Activated naive CD4-positive, alpha-beta T cell treated with anti-CD3 and anti-CD28 coated beads, Interleukin-2, amount 50 U/mL, for 72 hours (primary cell): ENCODE measurements around the gene INPP5D. TPM values are rescaled to one million over a fixed set of nuclear protein-coding genes. Genes with fewer than 3 reads are reported as not detected.
"Not testable (repeated sequence)": the region's sequence is repeated elsewhere in the genome, so short reads cannot be mapped to it uniquely, and the experiment has no call there.

ENCODE experiments used
- ATAC-seq, 2 donors: fragments of 150-1000 bp; cut with Tn5 transposase; 2 replicates each; pipeline ENCODE4 v1.10.0; 2021; ENCODE audit warnings: mild to moderate bottlenecking in 2 of 2, moderate library complexity in 2 of 2
- DNase-seq, 2 donors: peaks; one replicate each; pipeline ENCODE4 v3.0.0; 2021 to 2022; ENCODE audit warnings: low spot score in 2 of 2
- H3K27ac Mint-ChIP-seq, 2 donors: one replicate each; pipeline ENCODE4 v1.8.0; 2022; ENCODE audit warnings: mild to moderate bottlenecking in 2 of 2, mixed read lengths in 2 of 2
- H3K36me3 Mint-ChIP-seq, 2 donors: one replicate each; pipeline ENCODE4 v1.8.0; 2022; ENCODE audit warnings: mixed read lengths in 2 of 2
- H3K9me3 Mint-ChIP-seq, 2 donors: one replicate each; pipeline ENCODE4 v1.8.0; 2022; ENCODE audit warnings: mixed read lengths in 2 of 2
- total RNA-seq, 2 donors: library from RNA; stranded (reverse); gene quantifications; one replicate each; pipeline ENCODE4 v1.2.3, GENCODE V29; 2022

The INPP5D gene
- total RNA-seq, 2 donors from 2014 or later = 70.7 to 71.1 TPM

DNA sequence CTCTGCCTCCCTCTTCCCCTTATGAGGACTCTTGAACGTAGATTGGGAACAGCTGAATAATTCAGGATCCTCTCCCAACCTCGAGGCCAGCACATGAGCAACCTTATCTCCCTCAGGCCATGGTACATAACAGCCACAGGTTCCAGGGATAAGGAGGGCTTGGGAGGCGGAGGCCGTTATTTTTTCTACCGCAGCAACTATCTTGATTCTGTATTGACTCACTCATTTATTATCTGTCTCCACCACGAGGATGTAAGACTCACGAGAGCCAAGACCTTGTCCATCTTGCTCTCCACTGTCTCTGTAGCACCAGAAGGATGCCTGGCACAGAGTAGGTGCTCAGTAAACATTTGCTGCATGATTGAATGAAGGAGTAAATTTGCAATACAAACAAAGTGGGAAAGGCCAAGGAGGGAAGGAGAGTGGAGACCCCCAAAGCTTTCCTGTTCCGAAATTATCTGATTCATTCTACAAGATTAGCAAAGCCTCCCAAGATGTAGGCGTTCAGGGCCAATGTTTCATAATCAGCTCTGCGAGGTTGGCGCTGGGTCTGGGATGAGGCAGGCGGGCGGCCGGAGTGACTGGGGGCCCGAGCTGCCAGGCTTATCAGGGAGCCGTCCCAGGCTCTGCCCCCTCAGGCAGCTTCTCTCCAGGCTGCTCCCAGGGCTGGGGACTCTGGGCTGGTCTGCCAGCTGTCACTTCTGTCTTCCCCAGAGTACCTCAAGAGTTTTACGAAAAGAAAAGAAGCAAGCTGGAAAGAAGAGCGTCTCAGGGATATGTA, 31.6 kb downstream of the INPP5D start:
- peak overlapping the region in 1 of 2 donors; percentile 48 for H3K27ac Mint-ChIP-seq
- peaks cover 5 to 44% of the 10 kb centered on the region in 2 donors for H3K36me3 Mint-ChIP-seq
- ATAC-seq (no peak), DNase-seq (peak in 1 of 2 donors; percentile 31)
- H3K9me3 Mint-ChIP-seq = no peaks in the 10 kb centered on the region

DNA sequence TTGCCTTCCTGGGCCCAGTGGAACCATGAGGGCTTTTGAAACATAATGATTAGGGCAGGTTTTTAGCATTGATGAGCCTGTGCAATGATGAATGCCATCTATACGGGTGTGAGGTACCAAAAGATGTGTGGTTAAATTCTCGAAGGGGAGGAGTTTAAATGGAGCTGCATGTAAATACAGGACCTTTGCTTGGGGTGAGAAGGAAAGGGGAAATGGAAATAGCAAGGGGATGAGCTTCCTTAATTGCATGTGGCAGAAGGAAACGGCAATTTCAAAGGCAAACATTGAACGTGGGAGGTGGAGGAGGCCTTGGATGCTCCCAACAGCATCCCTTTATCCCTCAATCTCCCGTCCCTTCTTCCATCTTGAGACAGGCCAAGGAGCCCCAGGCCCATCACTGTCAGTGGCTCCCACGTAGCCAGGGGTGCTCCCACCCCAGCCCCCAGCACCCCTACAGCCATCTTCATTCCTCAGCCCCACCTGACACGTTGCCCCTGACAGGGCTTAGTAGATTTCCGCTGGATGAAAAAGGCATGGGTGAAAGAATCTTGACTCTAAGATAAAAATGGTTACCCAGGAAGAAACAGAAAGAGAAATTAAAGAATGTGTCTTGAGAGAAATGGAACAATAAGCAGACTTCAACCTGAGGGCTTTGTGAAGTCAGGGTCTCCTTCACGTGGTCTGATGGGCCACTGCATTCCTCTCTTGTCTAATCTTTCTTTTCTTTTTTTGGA, 32.5 kb downstream of the INPP5D start:
- no peaks in the 10 kb centered on the region for H3K9me3 Mint-ChIP-seq
- no peak for DNase-seq
- no peak for ATAC-seq
- peaks cover 5 to 39% of the 10 kb centered on the region in 2 donors for H3K36me3 Mint-ChIP-seq
- H3K27ac Mint-ChIP-seq = peak overlapping the region; percentile 47 to 48

DNA sequence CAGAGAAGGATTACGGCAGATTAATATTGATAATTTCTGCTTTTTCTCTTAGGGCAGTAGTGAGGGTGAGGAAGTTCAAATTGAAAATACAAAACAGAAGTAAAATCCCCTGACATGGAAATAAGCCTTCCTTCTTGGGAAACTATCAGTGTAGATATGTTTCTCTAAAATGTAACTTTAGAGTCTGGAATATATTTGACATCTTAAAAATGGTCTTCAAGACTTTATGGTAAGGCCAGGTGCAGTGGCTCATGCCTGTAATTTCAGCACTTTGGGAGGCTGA, 33.0 kb downstream of the INPP5D start:
- Mint-ChIP-seq H3K36me3 (peaks cover 6 to 36% of the 10 kb centered on the region in 2 donors), H3K9me3 (no peaks in the 10 kb centered on the region), H3K27ac (peak overlapping the region in 1 of 2 donors; percentile 47)
- DNase-seq (no peak), ATAC-seq (no peak)

DNA sequence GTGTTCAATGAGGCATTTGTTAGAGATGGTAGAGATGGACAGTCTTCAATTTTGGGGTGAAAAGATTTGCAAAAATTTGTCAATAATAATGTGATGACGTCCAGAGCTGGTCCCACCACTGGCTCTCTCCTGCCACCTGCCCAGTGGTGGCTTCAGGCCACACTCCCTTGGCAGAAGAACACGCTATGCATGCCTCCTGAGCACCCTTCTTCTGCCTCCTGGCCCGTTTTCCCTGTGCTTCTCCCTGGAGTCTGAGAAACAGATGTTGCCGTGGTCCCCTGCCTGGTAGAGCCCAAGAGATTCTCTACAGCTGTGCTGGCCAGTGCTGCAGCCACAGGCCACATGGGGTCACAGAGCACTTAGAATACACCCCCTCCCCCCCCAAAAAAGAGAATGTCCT, 33.6 kb downstream of the INPP5D start:
- peaks cover 7 to 33% of the 10 kb centered on the region in 2 donors for H3K36me3 Mint-ChIP-seq
- DNase-seq (no peak), ATAC-seq (no peak)
- no peaks in the 10 kb centered on the region for H3K9me3 Mint-ChIP-seq
- H3K27ac Mint-ChIP-seq = no peak overlapping the region

DNA sequence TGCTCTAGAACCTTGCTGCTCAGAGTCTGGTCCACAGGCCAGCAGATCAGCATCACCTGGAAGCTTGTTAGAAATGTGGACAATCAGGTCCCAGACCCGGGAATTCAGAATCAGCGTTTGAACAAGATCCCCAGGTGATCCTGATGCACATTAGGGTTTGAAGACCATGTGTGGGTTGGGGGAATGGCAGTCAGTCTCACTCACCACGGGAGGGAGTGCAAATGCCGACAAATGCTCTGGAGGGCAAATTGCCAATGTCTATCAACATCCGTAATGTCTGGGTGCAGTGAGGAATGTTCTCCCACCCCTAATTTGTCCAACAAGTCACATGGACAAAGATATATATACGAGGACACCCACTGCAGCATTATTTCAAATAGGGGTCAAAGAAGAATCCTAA, 34.5 kb downstream of the INPP5D start:
- no peak overlapping the region for H3K27ac Mint-ChIP-seq

DNA sequence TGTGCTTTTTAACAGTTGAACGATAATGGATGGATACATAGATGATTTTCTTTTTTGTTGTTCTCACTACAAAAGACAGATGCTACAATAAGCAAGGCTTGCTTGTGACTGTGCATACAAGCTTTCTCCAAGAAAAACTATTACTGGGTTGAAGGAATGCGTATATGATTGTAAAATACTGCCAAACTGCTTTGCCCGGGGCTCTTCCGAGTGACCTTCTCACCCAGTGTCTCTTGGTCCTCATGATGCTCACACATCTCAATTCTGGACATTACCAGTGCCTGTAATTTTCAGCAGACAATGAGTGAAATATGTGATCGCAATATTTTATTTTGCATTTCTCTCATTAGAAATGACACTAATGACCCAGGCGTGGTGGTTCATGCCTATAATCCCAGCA, 35.9 kb downstream of the INPP5D start:
- ATAC-seq = no peak
- no peak overlapping the region for H3K27ac Mint-ChIP-seq
- H3K36me3 Mint-ChIP-seq = peaks cover 19 to 41% of the 10 kb centered on the region in 2 donors
- peaks cover 0 to 10% of the 10 kb centered on the region in 2 donors for H3K9me3 Mint-ChIP-seq
- no peak for DNase-seq

More for the DNA sequence above, 34.5 kb downstream of the INPP5D start:
- peaks cover 10 to 34% of the 10 kb centered on the region in 2 donors for H3K36me3 Mint-ChIP-seq
- DNase-seq (peak in 1 of 2 donors; percentile 30), ATAC-seq (no peak)
- peaks cover 0 to 3% of the 10 kb centered on the region in 2 donors for H3K9me3 Mint-ChIP-seq

DNA sequence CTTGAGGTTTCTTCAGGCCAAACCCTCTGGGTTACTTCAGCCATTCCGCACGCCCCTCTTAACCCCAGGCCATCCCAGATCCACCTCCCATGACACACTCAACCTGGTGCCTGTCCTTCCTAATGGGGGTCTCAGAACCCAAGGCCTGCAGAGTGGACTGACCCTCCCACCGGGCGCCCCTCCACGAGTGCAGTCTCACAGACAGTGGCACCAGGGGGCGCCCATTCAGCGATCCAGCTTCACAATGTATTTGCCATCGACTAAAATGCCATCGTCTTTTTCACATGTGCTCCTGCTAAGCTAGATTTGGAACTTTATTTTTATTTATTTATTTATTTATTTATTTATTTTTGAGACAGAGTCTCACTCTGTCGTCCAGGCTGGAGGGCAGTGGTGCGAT, 38.5 kb downstream of the INPP5D start:
- no peak overlapping the region for H3K27ac Mint-ChIP-seq
- peaks cover 0 to 10% of the 10 kb centered on the region in 2 donors for H3K9me3 Mint-ChIP-seq
- DNase-seq = no peak
- ATAC-seq = no peak
- peaks cover 19 to 39% of the 10 kb centered on the region in 2 donors for H3K36me3 Mint-ChIP-seq

DNA sequence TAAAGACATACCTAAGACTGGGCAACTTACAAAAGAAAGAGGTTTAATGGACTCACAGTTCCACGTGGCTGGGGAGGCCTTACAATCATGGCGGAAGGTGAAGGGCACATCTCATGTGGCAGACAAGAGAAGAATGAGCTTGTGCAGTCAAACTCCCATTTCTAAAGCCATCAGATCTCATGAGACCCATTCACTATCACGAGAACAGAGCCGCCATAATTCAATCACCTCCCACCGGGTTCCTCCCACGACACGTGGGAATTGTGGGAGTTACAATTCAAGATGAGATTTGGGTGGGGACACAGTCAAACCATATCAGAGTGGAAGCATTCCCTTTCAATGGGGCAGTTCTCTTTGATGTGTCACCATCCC, 39.7 kb downstream of the INPP5D start:
- H3K9me3 Mint-ChIP-seq, ATAC-seq, DNase-seq: not testable (repeated sequence)
- Mint-ChIP-seq H3K36me3 (peaks cover 19 to 34% of the 10 kb centered on the region in 2 donors), H3K27ac (peak overlapping the region in 1 of 2 donors; percentile 89)

DNA sequence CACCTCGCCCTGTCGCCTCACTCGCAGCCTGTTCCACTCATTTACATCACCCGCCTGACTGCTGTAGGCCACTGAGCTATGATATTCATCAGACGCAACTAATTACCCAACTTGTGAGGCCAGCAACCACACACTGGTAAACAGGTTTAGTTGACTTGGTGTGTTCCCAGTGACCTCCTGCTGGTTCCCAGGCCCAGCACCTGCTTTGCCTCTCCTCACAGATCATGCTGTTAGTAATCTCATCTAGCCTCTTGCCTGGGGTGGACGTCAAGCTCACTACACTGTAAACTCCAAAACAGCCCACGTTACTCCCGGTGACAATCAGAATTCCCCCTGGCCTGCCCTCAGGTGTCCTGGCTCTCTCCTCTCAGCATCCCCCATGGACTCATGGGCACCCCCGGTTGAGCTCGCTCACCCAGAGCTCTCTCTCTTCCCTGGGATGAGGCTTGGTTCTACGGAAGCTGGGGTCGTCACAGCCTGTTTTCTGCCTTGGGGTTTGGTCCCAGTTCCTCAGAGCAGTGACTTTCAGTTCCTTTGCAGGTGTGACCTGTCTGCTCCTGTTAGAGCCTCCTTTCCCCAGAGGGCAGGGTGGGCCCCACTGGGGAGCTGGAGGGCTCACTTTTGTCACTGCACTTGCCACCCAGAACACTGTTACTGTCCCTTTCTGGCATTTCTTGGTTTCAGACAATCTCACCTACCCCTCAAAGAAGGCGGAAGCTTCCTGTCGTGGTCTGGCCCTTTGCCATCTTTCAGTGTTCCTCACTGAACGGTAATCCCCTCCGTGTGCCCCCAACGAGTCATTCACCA, 40.3 kb downstream of the INPP5D start:
- Mint-ChIP-seq H3K36me3 (peaks cover 19 to 37% of the 10 kb centered on the region in 2 donors), H3K27ac (peak overlapping the region; percentile 72 to 89), H3K9me3 (peaks cover 0 to 10% of the 10 kb centered on the region in 2 donors)
- peak in 1 of 2 donors; percentile 41 for DNase-seq
- peak; percentile 79 to 83 for ATAC-seq

DNA sequence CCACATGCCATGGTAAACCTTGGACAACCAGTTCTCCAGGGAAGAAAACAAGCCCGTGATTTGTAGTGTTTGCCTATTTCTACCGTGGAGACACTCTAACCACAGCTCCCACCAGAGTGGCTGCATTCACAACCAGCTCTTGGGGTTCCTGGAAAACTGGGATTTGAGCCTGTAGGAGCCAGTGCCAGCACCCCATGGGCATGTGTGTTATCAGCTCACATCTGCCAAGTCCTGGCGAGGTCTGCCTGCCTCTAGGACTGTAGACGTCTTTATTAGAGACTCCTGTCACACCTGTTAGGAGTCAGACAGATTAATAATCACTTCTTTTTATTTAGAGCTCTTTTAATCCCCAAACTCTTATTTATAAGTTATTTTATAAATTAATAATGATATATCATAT, 41.0 kb downstream of the INPP5D start:
- no peak for DNase-seq
- Mint-ChIP-seq H3K27ac (peak overlapping the region in 1 of 2 donors; percentile 89), H3K36me3 (peaks cover 19 to 43% of the 10 kb centered on the region in 2 donors), H3K9me3 (peaks cover 0 to 15% of the 10 kb centered on the region in 2 donors)
- no peak for ATAC-seq

DNA sequence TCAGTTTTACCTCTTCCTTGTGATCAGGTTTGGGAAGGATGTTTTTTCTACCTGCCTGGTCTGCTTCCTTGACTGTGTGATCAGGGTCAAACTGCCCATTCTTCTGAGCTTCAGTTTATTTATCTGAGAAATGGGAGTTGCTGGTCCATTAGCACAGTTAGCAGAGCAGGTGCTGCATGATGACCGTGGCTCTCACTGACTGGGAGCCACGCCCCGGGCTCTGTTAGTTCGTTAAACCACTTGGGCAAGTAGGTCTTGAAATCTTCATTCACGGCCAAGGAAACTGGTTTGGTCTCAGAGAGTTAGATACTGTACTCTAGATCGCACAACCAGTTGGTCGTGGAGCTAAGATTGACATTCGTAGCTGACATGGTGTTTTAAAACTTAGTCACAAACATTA, 41.7 kb downstream of the INPP5D start:
- peaks cover 0 to 15% of the 10 kb centered on the region in 2 donors for H3K9me3 Mint-ChIP-seq

DNA sequence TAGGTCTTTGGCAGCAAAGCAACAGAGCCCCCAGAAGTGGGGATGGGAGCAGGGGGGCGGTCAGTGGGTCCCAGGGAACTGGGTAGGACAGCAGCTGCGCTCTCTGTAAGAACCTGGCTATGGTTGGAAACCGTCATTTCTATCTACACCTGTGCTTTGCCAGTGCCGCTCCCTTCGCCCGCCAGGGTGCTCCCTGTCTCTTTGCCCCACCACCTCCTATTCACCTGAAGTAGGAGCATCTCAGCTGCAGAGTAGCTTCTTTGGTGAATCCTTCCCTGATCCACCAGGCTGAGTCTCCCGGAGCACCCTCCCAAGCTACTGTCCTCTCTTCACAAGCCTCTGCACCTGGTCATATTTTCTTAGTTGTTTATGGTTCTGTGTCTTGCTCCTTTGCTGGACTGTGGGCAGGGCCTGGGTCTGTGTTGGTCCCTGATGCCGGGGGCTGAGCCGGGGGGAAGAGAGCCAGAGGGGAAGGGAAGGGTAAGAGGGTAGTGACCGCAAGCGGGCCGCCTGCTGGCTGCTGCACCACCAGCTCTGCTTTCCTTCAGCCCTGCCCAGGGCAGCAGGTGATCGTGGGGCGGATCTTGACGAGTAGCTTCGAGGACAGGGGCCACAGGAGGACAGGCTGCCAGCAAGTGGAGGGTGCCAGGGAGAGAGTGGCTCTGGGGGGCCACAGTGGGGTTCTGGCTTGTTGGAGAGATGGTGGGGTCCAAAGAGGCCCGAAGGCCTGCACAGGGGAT, 45.2 kb downstream of the INPP5D start:
- no peak for ATAC-seq
- peaks cover 0 to 6% of the 10 kb centered on the region in 2 donors for H3K9me3 Mint-ChIP-seq
- H3K27ac Mint-ChIP-seq = peak overlapping the region in 1 of 2 donors; percentile 69

More for the DNA sequence above, 41.7 kb downstream of the INPP5D start:
- H3K36me3 Mint-ChIP-seq = peaks cover 19 to 43% of the 10 kb centered on the region in 2 donors
- H3K27ac Mint-ChIP-seq = no peak overlapping the region
- no peak for DNase-seq
- no peak for ATAC-seq

DNA sequence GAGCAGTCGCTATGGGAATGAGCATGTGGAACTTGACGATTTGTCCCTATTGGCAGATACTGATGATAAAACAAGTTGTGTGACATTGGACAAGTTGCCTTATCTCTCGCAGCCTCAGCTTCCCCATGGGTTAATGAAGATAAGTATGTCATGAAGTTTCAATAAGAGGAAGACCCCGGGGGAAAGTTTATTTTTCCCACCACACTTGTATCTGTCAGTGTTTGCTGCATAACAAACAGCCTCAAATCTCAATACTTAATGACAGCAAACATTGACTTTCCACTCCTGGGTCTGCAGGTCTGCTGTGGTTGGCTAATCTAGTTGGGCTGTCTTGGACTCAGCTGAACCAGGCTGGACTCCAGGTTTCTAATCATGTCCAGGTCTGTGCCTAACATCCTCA, 45.8 kb downstream of the INPP5D start:
- DNase-seq (no peak), ATAC-seq (no peak)
- peaks cover 0 to 6% of the 10 kb centered on the region in 2 donors for H3K9me3 Mint-ChIP-seq
- no peak overlapping the region for H3K27ac Mint-ChIP-seq
- peaks cover 0 to 20% of the 10 kb centered on the region in 2 donors for H3K36me3 Mint-ChIP-seq

More for the DNA sequence above, 45.2 kb downstream of the INPP5D start:
- peaks cover 3 to 26% of the 10 kb centered on the region in 2 donors for H3K36me3 Mint-ChIP-seq
- DNase-seq = no peak

DNA sequence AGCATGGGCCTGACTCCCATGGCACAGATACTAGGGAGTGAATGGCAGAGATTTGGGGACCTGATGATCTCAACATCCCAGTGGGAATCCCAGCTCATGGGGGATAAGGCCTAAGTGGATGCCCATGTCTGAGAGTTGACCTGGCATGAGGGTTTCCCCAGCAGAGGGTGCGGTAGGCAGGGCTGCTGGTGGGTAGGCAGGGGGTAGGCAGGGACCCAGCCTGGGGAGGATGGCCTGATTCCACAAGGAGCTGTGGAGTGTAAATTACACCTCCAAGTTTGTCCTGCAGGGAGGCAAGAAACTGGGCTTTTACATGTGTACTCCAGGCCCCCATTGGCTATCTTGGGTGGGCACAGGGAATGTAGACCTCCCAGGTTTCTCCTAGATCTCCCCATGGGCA, 46.9 kb downstream of the INPP5D start:
- H3K27ac Mint-ChIP-seq = peak overlapping the region in 1 of 2 donors; percentile 50
- peaks cover 0 to 6% of the 10 kb centered on the region in 2 donors for H3K9me3 Mint-ChIP-seq
- peaks cover 0 to 18% of the 10 kb centered on the region in 2 donors for H3K36me3 Mint-ChIP-seq
- DNase-seq = no peak
- no peak for ATAC-seq

DNA sequence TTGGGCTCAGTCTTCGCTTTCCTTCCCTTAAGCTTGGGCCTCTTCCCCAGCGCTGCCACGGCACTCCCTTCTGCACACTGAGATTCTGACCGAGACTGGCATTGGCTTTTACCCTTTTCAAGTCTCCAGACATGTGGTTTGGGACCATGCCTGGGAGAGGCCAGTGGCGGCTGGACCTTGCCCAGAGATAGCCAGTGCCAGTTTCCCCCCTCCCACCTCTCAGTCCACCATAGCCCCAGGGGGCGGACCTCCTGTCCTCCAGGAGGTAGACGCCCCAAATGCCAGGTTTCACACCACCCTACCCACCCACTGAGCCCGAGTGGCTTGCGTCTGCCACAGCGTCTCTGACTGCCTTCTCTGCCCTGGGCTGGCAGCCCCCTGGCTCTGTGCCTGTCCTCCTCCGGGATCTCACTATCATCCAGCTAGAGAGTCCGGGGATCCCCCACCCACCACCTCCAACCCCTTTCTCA, 47.7 kb downstream of the INPP5D start:
- DNase-seq = no peak
- no peak for ATAC-seq
- Mint-ChIP-seq H3K9me3 (peaks cover 0 to 6% of the 10 kb centered on the region in 2 donors), H3K36me3 (peaks cover 0 to 16% of the 10 kb centered on the region in 2 donors), H3K27ac (peak overlapping the region in 1 of 2 donors; percentile 50)
